GF-D8 (cell line): ENCODE results near the gene LRRIQ1.
"Not testable (repeated sequence)": the region's sequence is repeated elsewhere in the genome, so short reads cannot be mapped to it uniquely, and the experiment has no call there.

Experiments used
- DNase-seq: peaks from one replicate; lab custom pipeline; 2025; lab: John Stamatoyannopoulos, UW

The LRRIQ1 gene

GRCh38 chr12:85036234-85036707 is at the start of gene LRRIQ1, which contains the start of gene TSPAN19:
TSS of gene LRRIQ1 (plus strand) at chr12:85036351. CDS start at chr12:85038177, 1,826 bp downstream.
TSS of gene TSPAN19 (minus strand) at chr12:85036277. CDS start at chr12:85029946, 6,331 bp downstream.
- no peak for DNase-seq

- no peak for DNase-seq
Measured at GRCh38 chr12:84986586-84986985, 49.6 kb upstream of the LRRIQ1 start.

- DNase-seq: no peak
Measured at GRCh38 chr12:84994426-84994825, 41.7 kb upstream of the LRRIQ1 start.

- DNase-seq: no peak
Measured at GRCh38 chr12:84995641-84996040, 40.5 kb upstream of the LRRIQ1 start.

GRCh38 chr12:84996759-84997158 is 39.4 kb upstream of the LRRIQ1 start:
- DNase-seq: no peak

- DNase-seq: no peak
Measured at GRCh38 chr12:84998341-84998740, 37.8 kb upstream of the LRRIQ1 start.

DNA sequence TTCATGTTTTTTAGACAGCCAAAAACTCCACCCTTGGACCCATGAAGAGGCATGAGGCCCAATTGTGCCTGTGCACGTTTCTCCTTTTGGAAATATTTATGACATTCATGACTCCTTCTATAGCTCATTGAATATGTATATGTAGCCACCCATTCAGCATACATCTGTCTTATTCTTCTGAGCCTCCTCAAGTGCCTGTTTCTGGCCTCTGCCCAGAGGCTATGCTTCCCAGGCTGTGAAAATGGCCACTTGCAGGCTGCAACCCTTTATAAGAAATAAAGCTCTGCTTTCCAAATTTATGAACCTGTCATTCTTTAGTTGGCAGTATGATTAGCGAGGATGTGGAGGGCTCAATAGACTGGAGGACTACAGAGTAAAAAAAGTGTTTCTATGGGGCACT is 35.4 kb upstream of the LRRIQ1 start:
- no peak for DNase-seq

DNA sequence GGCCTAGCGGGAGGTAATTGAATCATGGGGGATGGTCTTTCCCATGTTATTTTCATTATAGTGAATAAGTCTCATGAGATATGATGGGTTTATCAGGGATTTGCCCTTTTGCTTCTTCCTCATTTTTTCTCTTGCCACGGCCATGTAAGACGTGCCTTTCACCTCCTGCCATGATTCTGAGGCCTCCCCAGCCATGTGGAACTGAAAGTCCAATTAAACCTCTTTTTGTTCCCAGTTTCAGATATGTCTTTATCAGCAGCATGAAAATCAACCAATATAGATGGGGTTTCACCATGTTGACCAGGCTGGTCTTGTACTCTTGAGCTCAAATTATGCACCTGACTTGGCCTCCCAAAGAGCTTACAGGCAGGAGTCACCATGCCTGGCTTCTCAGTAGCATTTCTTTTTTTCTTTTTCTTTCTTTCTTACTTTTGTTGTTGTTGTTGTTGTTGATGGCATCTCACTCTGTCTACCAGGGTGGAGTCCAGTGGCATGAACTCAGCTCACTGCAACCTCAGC is 33.3 kb upstream of the LRRIQ1 start:
- DNase-seq: no peak

GRCh38 chr12:85004204-85004603 is 31.9 kb upstream of the LRRIQ1 start:
- no peak for DNase-seq

- not testable (repeated sequence) for DNase-seq
Measured at GRCh38 chr12:85005047-85005446, 31.1 kb upstream of the LRRIQ1 start.

DNA sequence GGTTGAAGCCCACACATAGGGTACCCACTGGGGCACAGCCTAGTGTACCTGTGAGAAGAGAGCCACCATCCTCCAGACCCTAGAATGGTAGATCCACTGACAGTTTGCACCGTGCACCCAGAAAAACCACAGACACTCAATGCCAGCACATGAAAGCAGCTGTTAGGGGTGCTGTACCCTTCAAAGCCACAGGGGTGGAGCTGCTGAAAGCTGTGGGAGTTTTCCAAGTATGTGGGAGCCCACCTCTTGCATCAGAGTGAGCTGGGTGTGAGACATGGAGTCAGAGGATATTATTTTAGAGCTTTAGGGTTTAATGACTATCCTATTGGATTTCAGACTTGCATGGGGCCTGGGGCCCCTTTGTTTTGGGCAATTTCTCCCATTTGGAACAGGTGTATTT is 30.5 kb upstream of the LRRIQ1 start:
- no peak for DNase-seq

DNA sequence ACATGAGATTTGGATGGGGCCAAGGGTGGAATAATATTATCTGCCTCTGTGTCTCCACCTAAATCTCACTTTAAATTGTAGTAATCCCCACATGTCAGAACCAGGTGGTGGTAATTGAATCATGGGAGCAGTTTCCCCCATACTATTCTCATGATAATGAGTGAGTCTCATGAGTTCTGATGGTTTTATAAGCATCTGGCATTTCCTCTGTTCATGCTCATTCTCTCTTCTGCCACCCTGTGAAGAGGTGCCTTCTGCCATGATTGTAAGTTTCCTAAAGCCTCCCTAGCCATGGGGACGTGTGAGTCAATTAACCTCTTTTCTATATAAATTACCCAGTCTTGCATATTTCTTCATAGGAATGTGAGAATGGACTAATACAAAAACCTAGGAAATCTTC is 29.9 kb upstream of the LRRIQ1 start:
- no peak for DNase-seq

- DNase-seq: no peak
Measured at GRCh38 chr12:85007836-85008235, 28.3 kb upstream of the LRRIQ1 start.

- DNase-seq: no peak
Measured at GRCh38 chr12:85016413-85016812, 19.7 kb upstream of the LRRIQ1 start.

GRCh38 chr12:85017133-85017532 is 19.0 kb upstream of the LRRIQ1 start:
- DNase-seq: no peak

DNA sequence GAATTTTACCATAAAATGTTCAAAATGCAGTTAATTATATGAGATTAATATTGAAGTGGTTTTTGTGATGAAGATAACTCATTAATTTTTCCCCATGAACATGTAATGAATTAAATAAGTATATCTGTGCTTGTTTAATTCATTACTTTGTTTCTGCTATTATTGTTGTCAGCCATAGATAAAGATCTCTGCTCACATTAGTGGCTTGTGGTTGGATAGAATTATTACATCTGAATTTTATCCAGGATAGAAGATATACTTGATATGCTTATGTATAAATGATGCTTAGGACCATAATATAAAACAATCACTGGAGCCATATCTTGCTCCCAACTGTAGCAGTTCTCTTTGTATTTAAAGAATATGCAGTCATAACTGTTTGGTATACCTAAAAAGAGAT is 18.5 kb upstream of the LRRIQ1 start:
- DNase-seq: no peak

GRCh38 chr12:85018098-85018497 is 18.1 kb upstream of the LRRIQ1 start:
- DNase-seq: no peak

- no peak for DNase-seq
Measured at GRCh38 chr12:85029456-85029855, 6.7 kb upstream of the LRRIQ1 start.

DNA sequence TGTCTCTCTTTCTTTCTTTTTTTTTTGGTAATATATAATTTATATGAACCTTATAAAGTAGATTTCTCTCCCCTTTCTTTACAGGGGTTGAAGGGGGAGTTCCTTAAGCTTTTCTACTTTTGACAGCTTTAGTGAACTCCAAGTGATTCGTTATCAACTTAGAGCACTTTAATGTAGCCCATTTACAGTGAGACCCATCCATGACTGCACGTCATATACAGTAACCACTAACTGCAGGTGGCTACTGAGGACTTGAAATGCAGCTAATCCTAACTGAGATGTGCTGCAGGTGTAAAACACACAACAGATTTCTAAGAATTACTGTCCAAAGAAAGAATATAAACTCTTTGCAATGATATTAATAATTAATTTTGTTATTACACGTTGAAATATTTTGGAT is 582 bp downstream of the LRRIQ1 start:
- DNase-seq: no peak

- no peak for DNase-seq
Measured at GRCh38 chr12:85041395-85041794, 5.2 kb downstream of the LRRIQ1 start.

- DNase-seq: no peak
Measured at GRCh38 chr12:85043829-85044228, 7.7 kb downstream of the LRRIQ1 start.

DNA sequence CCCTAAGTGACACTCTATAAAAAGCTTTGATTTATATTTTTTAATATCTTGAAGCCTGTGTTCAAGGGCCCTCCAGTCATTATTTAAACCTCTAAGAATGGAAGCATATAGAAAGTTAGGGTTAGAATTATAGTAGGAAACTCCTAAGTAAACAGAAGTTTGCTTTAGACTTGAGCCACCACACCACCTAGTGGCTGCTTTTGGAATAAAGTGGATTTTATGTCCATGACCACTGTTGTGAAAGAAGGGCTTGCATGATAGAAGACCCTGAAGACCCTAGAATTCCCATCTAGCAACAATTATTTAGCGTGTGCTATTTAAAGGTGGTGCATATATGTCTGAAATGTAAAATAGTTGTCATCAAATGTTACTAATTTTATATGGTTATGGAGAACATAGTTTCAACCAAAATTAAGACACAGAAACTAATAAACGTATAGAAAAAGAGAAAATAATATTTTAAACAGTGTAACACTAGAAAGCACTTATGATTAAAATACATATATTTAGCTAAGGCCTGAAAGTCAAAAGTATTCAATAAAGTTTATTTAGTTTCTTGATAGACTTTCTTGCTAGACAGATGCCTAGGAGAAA is 21.3 kb downstream of the LRRIQ1 start:
- no peak for DNase-seq

DNA sequence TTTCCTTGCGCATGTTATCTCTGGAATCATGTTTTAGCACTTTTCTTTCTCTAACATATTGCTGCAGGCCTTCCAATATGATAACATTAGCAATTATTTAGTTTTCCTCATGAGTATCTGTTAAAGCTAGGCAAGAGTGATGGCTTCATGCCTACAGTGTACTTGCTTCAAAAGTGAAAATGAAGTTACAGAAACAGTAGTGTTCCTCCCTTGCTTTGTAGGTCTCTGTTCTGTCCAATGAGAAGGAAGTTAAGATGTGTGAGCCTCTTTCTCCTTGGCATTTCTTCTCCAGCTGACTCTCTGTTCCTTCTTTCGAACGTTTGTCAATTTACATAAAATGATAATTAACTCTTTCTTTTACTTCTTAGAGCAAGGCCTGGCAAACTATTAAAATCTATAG is 22.2 kb downstream of the LRRIQ1 start:
- DNase-seq: no peak

DNA sequence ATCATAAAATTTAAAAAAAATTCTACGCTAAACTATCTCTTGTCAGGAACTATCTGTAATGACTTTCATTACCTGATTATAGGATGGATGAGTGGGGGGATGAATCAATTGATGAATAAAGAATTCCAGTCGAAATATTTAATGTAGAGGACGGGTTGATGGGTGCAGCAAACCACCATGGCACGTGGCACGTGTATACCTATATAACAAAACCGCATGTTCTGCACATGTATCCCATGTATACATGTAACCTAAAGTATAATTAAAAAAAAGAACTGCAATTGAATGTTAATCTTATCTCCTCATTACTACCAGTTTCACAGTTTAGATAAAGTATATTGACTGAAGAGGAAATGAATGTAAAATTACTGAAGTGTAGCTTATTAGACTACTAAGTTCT is 23.4 kb downstream of the LRRIQ1 start:
- no peak for DNase-seq
